Measurements from ENCODE around the gene MSH4.
"Not testable (repeated sequence)": the region's sequence is repeated elsewhere in the genome, so short reads cannot be mapped to it uniquely, and the experiment has no call there.

Gene MSH4

GRCh38 chr1:75797273-75797588 lies 549 bp downstream of the MSH4 start:
- DNase-seq (ENCODE audit: low read depth) = no peak

DNA sequence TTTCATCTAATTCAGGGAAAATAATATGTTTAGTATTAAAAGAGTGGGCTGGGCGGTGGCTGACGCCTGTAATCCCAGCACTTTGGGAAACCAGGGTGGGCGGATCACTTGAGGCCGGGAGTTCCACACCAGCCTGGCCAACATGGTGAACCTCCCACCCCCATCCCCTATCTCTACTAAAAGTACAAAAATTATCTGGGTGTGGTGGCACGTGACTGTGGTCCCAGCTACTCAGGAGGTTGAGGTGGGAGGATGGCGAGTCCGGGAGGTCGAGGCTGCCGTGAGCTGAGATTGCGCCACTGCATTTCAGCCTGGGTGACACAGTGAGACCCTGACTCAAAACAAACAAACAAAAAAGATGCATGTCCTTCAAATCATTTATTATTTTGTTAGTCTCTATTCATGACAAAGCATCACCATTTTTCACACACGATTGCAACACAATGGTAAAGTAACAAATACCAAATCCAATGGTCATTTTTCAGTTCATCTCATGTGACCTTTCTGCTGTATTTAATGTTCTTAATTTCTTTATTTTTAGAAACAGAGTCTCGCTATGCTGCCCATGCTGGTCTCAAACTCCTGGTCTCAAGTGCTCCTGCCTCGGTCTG lies 1.0 kb downstream of the MSH4 start:
- DNase-seq (ENCODE audit: low read depth) = no peak

GRCh38 chr1:75801480-75801879 lies 4.8 kb downstream of the MSH4 start:
- not testable (repeated sequence) for DNase-seq (ENCODE audit: low read depth)

DNA sequence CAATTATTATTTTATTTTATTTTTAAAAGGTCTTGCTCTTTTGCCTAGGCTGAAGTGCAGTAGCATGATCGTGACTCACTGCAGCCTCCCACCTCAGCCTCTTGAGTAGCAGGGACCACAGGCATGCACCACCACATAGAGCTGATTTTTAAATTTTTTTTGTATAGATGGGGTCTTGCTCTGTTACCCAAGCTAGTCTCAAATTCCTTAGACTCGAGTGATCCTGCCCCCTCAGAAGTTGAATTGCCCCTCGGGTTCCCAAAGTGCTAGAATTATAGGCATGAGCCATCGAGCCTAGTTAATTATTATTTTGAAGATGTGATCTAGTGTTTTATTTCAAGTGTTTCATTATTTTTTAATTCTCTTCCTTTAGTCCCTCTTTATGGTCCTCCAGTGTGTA lies 12.2 kb downstream of the MSH4 start:
- no peak for DNase-seq (ENCODE audit: low read depth)

DNA sequence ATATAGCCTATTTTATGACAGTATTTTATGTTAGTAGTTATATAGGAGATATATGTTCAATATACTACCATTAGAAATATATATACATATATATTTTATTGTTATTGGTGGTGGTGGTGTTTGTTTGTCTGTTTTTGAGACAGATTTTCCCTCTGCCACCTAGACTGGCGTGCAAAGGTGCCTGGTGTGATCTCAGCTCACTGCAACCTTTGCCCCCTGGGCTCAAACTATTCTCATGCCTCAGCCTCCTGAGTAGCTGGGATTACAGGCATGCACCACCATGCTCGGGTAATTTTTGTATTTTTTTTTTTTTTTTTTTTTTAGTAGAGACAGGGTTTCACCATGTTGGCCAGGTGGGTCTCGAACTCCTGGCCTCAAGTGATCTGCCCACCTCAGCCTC lies 13.4 kb downstream of the MSH4 start:
- DNase-seq (ENCODE audit: low read depth) = not testable (repeated sequence)

GRCh38 chr1:75811211-75811981 lies 14.7 kb downstream of the MSH4 start:
- DNase-seq (ENCODE audit: low read depth) = no peak

- no peak for DNase-seq (ENCODE audit: low read depth)
Measured at GRCh38 chr1:75812065-75812464, 15.4 kb downstream of the MSH4 start.

DNA sequence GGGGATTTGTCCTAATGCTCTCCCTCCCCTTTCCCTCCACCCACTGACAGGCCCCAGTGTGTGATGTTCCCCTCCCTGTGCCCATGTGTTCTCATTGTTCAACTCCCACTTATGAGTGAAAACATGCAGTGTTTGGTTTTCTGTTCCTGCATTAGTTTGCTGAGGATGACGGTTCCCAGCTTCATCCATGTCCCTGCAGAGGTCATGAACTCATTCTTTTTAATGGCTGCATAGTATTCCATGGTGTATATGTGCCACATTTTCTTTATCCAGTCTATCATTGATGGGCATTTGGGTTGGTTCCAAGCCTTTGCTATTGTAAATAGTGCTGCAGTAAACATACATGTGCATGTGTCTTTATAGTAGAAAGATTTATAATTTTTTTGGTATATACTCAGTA lies 26.9 kb downstream of the MSH4 start:
- not testable (repeated sequence) for DNase-seq (ENCODE audit: low read depth)

DNA sequence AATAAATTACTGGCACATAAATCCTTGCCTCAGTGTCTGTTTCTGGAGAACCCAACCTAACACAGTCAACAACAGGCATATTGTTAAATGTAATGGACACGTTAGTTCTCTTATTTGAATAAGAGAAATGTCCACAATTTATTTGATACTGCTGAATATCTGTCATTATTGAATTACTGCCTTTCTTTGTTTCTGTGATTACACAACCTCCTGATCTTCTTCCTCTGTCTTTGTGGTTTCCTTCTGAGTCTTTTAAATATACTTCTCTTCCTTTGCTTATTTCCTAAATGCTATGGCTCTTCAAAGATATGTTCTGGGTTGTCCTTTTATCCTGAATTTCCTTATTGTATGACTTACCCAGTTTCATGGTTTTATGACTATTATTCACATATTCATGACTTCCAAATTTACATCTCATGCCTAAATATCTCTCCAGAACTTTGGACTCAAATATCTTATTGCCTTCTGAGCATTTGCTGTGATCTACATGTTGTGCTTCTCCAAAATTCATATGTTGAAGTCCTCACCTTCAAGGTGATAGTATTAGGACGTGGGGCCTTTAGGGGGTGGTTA lies 39.9 kb downstream of the MSH4 start:
- DNase-seq (ENCODE audit: low read depth) = no peak

DNA sequence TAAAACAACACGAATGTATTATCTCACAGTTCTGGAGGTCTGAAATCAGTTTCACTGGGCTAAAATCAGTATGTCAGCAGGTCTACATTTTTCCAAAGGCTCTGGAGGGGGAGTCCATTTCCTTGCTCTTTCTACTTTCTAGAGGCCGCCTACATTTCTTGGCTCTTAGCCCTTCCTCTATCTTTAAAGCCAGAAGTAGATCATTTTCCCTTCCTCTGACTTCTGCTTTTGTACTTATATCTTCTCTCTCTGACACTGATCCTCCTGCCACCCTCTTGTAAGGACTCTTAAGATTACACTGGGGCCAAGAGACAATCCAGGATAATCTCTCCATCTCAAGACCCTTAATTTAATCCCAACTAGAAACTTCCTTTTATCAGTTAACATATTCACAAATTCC lies 41.4 kb downstream of the MSH4 start:
- no peak for DNase-seq (ENCODE audit: low read depth)

DNA sequence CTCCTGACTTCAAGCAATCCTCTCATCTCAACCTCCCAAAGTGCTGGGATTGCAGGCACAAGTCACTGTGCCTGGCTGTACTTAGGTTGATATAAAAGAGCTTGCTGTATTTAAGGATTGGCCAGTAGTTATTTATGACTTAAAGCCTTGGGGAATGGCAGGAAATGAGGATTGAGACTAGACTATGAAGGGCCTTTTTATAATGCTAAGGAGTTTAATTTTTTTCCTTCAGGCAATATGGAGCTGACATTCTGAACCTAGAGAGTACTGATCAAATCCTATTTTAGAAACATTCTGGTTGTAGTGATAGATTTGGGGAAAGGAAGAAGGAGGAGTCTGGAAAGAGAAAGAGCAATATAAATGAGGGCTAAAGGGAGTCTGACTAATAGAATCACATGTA lies 44.7 kb downstream of the MSH4 start:
- no peak for DNase-seq (ENCODE audit: low read depth)

DNA sequence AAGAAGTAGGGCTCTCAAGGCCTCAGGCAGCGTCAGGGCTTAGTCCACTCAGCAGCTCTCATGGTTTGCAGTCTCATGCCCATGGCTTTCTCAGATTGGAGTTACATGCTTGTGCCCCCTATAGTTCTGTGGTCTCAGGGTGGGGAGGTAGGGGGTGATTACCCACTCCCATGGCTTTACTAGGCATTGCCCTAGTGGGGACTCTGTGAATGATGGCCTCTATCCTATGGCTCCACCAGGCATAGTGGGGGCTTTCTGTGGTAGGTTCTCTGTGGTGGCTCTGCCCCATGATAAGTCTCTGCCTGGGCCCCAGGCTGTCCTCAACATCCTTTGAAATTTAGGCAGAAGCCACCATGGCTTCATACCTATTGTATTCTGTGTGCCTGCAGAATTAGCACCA lies 48.9 kb downstream of the MSH4 start:
- no peak for DNase-seq (ENCODE audit: low read depth)

- DNase-seq (ENCODE audit: low read depth) = peak; percentile 6
Measured at GRCh38 chr1:75855010-75855409, 58.3 kb downstream of the MSH4 start.

DNA sequence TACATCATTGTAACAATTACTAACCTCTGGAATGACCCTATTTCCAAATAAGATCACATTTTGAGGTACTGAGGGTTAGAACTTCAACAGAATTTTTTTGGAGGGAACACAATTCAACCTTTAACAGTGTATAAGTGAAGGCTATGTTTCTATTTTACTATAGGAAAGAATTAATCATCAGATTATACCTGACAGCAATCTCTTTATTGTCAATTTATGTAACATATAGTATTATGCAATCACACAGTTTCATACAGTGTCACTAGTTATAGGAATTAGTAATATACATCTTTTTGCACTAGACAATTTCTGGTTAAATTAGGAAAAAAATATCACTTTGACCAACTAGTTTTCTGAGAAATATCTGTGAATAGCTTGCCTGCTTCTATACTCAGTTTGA lies 59.1 kb downstream of the MSH4 start:
- DNase-seq (ENCODE audit: low read depth) = no peak

DNA sequence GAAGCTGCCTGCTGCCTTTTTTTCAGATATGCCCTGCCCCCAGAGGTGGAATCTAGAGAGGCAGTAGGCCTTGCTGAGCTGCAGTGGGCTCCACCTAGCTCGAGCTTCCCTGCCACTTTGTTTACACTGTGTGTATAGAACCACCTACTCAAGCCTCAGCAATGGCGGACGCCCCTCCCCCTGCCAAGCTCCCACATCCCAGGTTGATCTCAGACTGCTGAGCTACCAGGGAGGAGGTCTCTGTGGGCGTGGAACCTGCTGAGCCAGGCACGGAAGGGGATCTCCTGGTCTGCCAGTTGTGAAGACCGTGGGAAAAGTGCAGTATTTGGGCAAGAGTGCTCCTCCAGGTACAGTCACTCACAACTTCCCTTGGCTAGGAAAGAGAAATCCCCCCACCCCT lies 65.1 kb downstream of the MSH4 start:
- DNase-seq (ENCODE audit: low read depth) = no peak

DNA sequence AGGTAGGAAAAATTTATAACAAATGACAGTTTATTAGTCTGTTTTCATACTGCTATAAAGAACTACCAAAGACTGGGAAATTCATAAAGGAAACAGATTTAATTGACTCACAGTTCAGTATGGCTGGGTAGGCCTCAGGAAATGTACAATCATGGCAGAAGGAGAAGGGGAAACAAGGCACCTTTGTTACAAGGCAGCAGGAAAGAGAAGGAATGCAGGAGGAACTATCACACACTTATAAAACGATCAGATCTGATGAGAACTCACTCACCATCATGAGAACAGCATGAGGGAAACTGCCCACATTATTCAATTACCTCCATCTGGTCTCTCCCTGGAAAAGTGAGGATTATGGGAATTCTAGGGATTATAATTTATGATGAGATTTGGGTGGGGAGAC lies 74.3 kb downstream of the MSH4 start:
- DNase-seq (ENCODE audit: low read depth) = no peak

- no peak for DNase-seq (ENCODE audit: low read depth)
Measured at GRCh38 chr1:75879985-75880384, 83.3 kb downstream of the MSH4 start.

GRCh38 chr1:75884437-75884836 lies 87.8 kb downstream of the MSH4 start:
- DNase-seq (ENCODE audit: low read depth) = no peak

- no peak for DNase-seq (ENCODE audit: low read depth)
Measured at GRCh38 chr1:75901371-75901770, 104.7 kb downstream of the MSH4 start.

DNA sequence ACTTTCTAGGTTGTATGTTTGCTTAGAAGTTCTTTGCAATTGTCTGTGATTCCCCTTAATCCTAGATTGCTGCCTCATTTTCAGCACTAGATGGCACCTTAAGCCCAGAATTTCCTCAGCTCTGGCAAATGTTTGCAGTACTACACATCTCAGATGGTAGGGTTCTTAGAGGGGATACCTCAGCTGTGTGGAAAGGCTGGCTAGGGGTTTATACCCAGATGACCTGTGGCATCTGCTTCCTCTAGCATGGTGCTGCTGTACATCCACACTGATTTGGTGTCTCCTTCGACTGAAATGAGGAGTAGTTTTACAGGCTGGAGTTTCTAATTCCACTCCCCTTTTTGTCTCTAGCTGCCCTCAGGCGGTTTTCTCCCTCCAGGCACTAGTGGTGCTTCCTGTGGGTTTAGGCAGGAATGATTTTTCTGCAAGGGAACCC lies 112.1 kb downstream of the MSH4 start:
- DNase-seq (ENCODE audit: low read depth) = peak; percentile 27

GRCh38 chr1:75916834-75917233 lies 120.2 kb downstream of the MSH4 start:
- no peak for DNase-seq (ENCODE audit: low read depth)

- DNase-seq (ENCODE audit: low read depth) = no peak
Measured at GRCh38 chr1:75922698-75923097, 126.0 kb downstream of the MSH4 start.

DNA sequence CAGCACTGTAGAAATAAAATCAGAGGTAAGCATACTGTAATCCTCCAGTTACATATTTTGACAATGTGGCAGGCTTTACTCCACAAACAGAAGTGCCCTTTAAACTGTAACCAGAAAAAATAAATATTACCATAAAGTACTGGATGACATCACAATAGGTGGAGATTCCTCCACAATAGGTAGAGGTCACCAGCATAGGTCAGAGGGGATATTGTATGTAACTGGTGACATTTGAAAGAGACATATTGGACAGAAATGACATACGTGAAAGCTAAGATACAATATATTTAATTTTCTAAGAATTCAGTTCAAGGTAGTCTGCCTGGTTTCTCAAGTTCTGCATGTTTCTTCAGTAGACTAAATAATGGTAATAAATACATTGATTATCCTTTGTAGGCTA lies 135.6 kb downstream of the MSH4 start, which contains the start of gene ASB17:
ASB17 (minus strand) TSS at position 101 of the 400 bp plus-strand sequence. CDS start 113 bp downstream, outside the sequence.
- DNase-seq (ENCODE audit: low read depth) = no peak

- no peak for DNase-seq (ENCODE audit: low read depth)
Measured at GRCh38 chr1:75937034-75937433, 140.4 kb downstream of the MSH4 start.

Measured in fibroblast of the conjunctiva (primary cell).